AG09309 (cell line): ENCODE results near the gene WBP4.
"Not testable (repeated sequence)": the region's sequence is repeated elsewhere in the genome, so short reads cannot be mapped to it uniquely, and the experiment has no call there.

ENCODE experiments used
- DNase-seq: peaks from one replicate; pipeline ENCODE4 v3.0.0-alpha.2; 2010; ENCODE audit warnings: low read depth
- H3K4me3 ChIP-seq: 2 replicates; pipeline ENCODE4 v1.5.1; 2011; ENCODE audit warnings: mild to moderate bottlenecking, low read depth, low read length, moderate library complexity; ENCODE audit not compliant: control insufficient read depth
- CTCF ChIP-seq: IDR thresholded peaks from 2 replicates; pipeline ENCODE4 v1.5.1; 2011; ENCODE audit warnings: mild to moderate bottlenecking, low read depth, low read length, inconsistent platforms; ENCODE audit not compliant: insufficient read depth, control insufficient read depth; ENCODE audit errors: missing control alignments

The WBP4 gene

DNA sequence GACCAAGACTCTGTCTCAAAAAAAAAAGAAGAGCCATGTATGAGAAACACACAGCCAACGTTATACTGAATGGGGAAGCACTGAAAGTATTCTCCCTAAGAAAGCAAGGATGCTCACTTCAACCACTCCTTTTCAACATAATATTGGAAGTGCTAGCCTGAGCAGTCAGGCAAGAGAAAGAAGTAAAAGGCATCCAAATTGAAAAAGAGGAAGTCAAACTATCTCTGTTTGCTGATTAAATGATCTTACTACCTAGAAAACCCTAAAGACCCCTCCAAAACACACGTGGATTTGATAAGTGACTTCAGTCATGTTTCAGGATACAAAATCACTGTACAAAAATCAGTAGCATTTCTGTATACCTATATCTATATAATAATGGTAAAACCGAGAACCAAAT is 16.2 kb downstream of the WBP4 start:
- H3K4me3 ChIP-seq, result no peak overlapping the region
- TF ChIP-seq CTCF, result no peak
- no peak for DNase-seq

- no peak overlapping the region for H3K4me3 ChIP-seq
- DNase-seq, result no peak
- TF ChIP-seq CTCF, result no peak
Measured at GRCh38 chr13:41079725-41080124, 18.4 kb downstream of the WBP4 start.

DNA sequence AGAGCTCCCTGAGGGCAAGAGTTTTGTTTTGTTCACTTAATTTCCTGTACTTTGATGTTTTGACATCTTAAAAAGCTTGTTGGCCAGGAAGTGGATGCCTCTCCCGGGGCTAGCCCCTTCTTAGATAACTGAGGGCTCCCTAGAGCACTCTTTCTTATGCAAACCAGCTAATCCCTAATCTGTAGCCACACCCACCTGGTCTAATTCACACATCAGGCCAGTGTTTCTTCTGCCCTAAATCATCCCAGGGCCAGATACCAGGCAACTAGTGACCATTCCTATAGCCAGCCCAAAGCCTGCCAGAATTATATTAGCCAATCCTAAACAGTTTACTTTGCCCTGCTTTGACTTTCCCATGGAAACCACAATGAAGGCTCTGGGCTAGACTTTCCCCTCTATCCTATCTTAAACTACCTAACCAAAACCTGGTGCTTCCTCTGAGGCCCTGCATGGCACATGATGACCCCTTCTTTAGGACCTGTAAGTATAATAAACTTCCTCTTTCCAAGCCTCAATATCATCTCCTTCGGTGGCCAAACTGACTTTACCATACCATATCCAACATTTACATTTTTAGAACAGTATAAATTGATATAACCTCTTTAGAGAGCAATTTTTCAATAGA is 24.8 kb downstream of the WBP4 start:
- TF ChIP-seq CTCF, result no peak

GRCh38 chr13:41095681-41096080 is 34.4 kb downstream of the WBP4 start:
- DNase-seq, H3K4me3 ChIP-seq: not testable (repeated sequence)

More for the DNA sequence above, 24.8 kb downstream of the WBP4 start:
- no peak overlapping the region for H3K4me3 ChIP-seq
- no peak for DNase-seq

GRCh38 chr13:41098761-41099160 is 37.5 kb downstream of the WBP4 start:
- DNase-seq, result no peak
- no peak for TF ChIP-seq CTCF
- no peak overlapping the region for H3K4me3 ChIP-seq

DNA sequence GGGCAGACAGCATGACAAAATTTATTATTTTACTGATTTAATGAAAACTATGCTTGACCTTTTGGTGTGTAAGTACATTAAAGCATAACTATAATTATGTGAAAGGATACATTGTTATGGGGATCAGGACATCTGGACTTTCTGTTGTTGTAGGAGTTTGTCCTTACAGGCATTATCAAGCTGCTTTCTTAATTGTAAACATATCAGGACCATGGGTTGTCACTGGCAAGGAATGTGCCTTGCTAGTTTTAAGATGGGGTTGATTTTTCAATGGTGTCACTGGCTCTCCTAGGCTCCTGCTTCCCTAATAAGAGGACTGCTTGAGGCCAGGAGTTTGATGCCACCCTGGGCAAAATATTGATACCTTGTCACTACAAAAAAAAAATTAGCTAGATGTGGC is 38.7 kb downstream of the WBP4 start:
- no peak for DNase-seq
- no peak for TF ChIP-seq CTCF
- H3K4me3 ChIP-seq, result no peak overlapping the region

- H3K4me3 ChIP-seq, result no peak overlapping the region
- no peak for TF ChIP-seq CTCF
- no peak for DNase-seq
Measured at GRCh38 chr13:41107104-41107571, 45.8 kb downstream of the WBP4 start.
